Measurements from ENCODE around the gene HLA-C.

- no peak for TF ChIP-seq NFIC (IDR thresholded peaks at IDR 0.05; ENCODE audit: low read depth, low read length)
- no peak for TF ChIP-seq EP300 (IDR thresholded peaks at IDR 0.05; ENCODE audit: borderline replicate concordance in 1 of 2, control insufficient read depth in 1 of 2, low read depth in 2 of 2, low read length in 2 of 2)
These were observed 28.9 kb upstream of the HLA-C start for GRCh38 chr6:31300797-31301196.

Measured in GM12878 (cell line).